H1 (cell line): ENCODE results near the gene RHBG. TPM values are rescaled to one million over a fixed set of nuclear protein-coding genes. Genes with fewer than 3 reads are reported as not detected.
"Not testable (repeated sequence)": the region's sequence is repeated elsewhere in the genome, so short reads cannot be mapped to it uniquely, and the experiment has no call there.

Experiments used
- CTCF ChIA-PET: fragments of 300-600 bp; sonication (Branson Sonifier 250); formaldehyde crosslinking; loops from one replicate; lab custom pipeline; 2021; ENCODE audit not compliant: partially characterized antibody; lab: Charles Lee
- POLR2A ChIA-PET: fragments of 300-600 bp; sonication (Branson Sonifier 250); formaldehyde crosslinking; loops from one replicate; lab custom pipeline; 2021; ENCODE audit warnings: inconsistent platforms; ENCODE audit not compliant: partially characterized antibody; lab: Charles Lee
- DNase-seq, 2 experiments: peaks; one replicate each; pipeline versions ENCODE4 v3.0.0 to v3.0.0-alpha.2; 2010 to 2022; ENCODE audit warnings: low spot score in 2 of 2, low read depth in 1 of 2, mixed read lengths in 1 of 2
- FAIRE-seq: peaks from 2 replicates; lab custom pipeline; 2011; peaks lifted over from hg19 to GRCh38; lab: Jason Lieb, UNC
- H2AFZ ChIP-seq: 2 replicates; pipeline ENCODE4 v1.8.1; 2012; ENCODE audit warnings: low read length, inconsistent platforms
- H2AK5ac ChIP-seq: 2 replicates; pipeline ENCODE4 v1.6.1; 2013; ENCODE audit warnings: low read depth, low read length
- H2BK120ac ChIP-seq: replicated peaks from 2 replicates; pipeline ENCODE3; 2013; ENCODE audit warnings: low read depth, low read length, inconsistent platforms
- H2BK12ac ChIP-seq: 2 replicates; pipeline ENCODE4 v1.6.1; 2013; ENCODE audit warnings: low read depth, low read length
- H2BK15ac ChIP-seq: 2 replicates; pipeline ENCODE4 v1.6.1; 2013; ENCODE audit warnings: low read length
- H2BK20ac ChIP-seq: 2 replicates; pipeline ENCODE4 v1.6.1; 2013; ENCODE audit warnings: low read length
- H2BK5ac ChIP-seq: 2 replicates; pipeline ENCODE4 v1.6.1; 2013; ENCODE audit warnings: low read depth, low read length
- H3K14ac ChIP-seq: 2 replicates; pipeline ENCODE4 v1.6.1; 2013; ENCODE audit warnings: inconsistent platforms; ENCODE audit not compliant: insufficient read length
- H3K18ac ChIP-seq: 2 replicates; pipeline ENCODE4 v1.6.1; 2013; ENCODE audit warnings: low read length; ENCODE audit errors: extremely low read depth
- H3K23ac ChIP-seq: 2 replicates; pipeline ENCODE4 v1.6.1; 2013; ENCODE audit warnings: inconsistent platforms; ENCODE audit not compliant: insufficient read length
- H3K23me2 ChIP-seq: 2 replicates; pipeline ENCODE4 v1.6.1; 2013; ENCODE audit warnings: low read depth, low read length
- H3K27ac ChIP-seq: 2 replicates; pipeline ENCODE4 v1.6.1; 2011; ENCODE audit warnings: low read depth, low read length, inconsistent platforms
- H3K27me3 ChIP-seq, 4 experiments: replicated peaks in 1 of 4; 1 replicate in 1 of 4; 2 replicates in 3 of 4; pipeline versions ENCODE4 v1.6.1 to v1.8.1; 2011 to 2013; ENCODE audit warnings: low read length in 3 of 4, mild to moderate bottlenecking in 3 of 4, inconsistent platforms in 2 of 4, mixed read lengths in 2 of 4, moderate library complexity in 1 of 4; ENCODE audit not compliant: control insufficient read depth in 3 of 4, insufficient read depth in 3 of 4; ENCODE audit errors: extremely low read depth in 1 of 4
- H3K36me3 ChIP-seq, 4 experiments: 2 replicates each; pipeline versions ENCODE4 v1.6.1 to v1.8.1; 2011 to 2013; ENCODE audit warnings: mild to moderate bottlenecking in 4 of 4, low read length in 3 of 4, moderate library complexity in 2 of 4, control low read depth in 1 of 4, inconsistent platforms in 1 of 4; ENCODE audit not compliant: insufficient read depth in 4 of 4, control insufficient read depth in 2 of 4
- H3K4ac ChIP-seq: replicated peaks from 2 replicates; pipeline ENCODE3; 2013; ENCODE audit warnings: low read length, low read depth, mixed read lengths, inconsistent platforms; ENCODE audit not compliant: insufficient read length
- H3K4me1 ChIP-seq, 4 experiments: replicated peaks in 1 of 4; 1 replicate in 1 of 4; 2 replicates in 3 of 4; pipeline versions ENCODE4 v1.6.1 to v1.8.1; 2011 to 2013; ENCODE audit warnings: low read length in 3 of 4, inconsistent platforms in 2 of 4, mixed read lengths in 1 of 4; ENCODE audit not compliant: insufficient read depth in 4 of 4, control insufficient read depth in 3 of 4
- H3K4me2 ChIP-seq, 2 experiments: 2 replicates each; pipeline versions ENCODE4 v1.6.1 to v1.8.1; 2011 to 2013; ENCODE audit warnings: low read depth in 2 of 2, low read length in 2 of 2, control low read depth in 1 of 2, inconsistent platforms in 1 of 2, mild to moderate bottlenecking in 1 of 2; ENCODE audit not compliant: insufficient read depth in 1 of 2
- H3K4me3 ChIP-seq, 4 experiments: fragments of 200-600, 300-600 bp in 1 of 4; sonication (generic), shearing (Covaris generic), sonication (Bioruptor Twin) in 1 of 4; 2 replicates each; pipeline versions ENCODE4 v1.5.1 to v1.8.1; 2011 to 2016; ENCODE audit warnings: low read length in 4 of 4, low read depth in 3 of 4, control low read depth in 2 of 4, inconsistent platforms in 2 of 4, mild to moderate bottlenecking in 2 of 4, mixed read lengths in 1 of 4, moderate library complexity in 1 of 4; ENCODE audit not compliant: insufficient read depth in 2 of 4; ENCODE audit errors: extremely low read depth in 1 of 4
- H3K56ac ChIP-seq: replicated peaks from 2 replicates; pipeline ENCODE3; 2013; ENCODE audit warnings: low read depth, mild to moderate bottlenecking, mixed read lengths, low read length, inconsistent platforms; ENCODE audit not compliant: insufficient read length
- H3K79me1 ChIP-seq: 2 replicates; pipeline ENCODE4 v1.6.1; 2013; ENCODE audit warnings: low read depth, low read length, control low read depth
- H3K79me2 ChIP-seq, 2 experiments: 2 replicates each; pipeline versions ENCODE4 v1.6.1 to v1.8.1; 2012 to 2013; ENCODE audit warnings: low read length in 2 of 2, mild to moderate bottlenecking in 2 of 2, inconsistent platforms in 1 of 2; ENCODE audit not compliant: insufficient read depth in 2 of 2, control insufficient read depth in 1 of 2
- H3K9ac ChIP-seq, 4 experiments: replicated peaks in 1 of 4; 1 replicate in 1 of 4; 2 replicates in 3 of 4; pipeline versions ENCODE4 v1.6.1 to v1.8.1; 2011 to 2013; ENCODE audit warnings: low read depth in 3 of 4, low read length in 3 of 4, control low read depth in 2 of 4, mild to moderate bottlenecking in 2 of 4, moderate library complexity in 2 of 4, inconsistent platforms in 1 of 4; ENCODE audit errors: extremely low read depth in 1 of 4
- H3K9me3 ChIP-seq, 2 experiments: 2 replicates each; pipeline versions ENCODE4 v1.6.1 to v1.8.1; 2012 to 2013; ENCODE audit warnings: mild to moderate bottlenecking in 2 of 2, moderate library complexity in 2 of 2, control low read depth in 1 of 2, inconsistent platforms in 1 of 2, low read depth in 1 of 2, low read length in 1 of 2, mixed read lengths in 1 of 2; ENCODE audit not compliant: insufficient read depth in 2 of 2
- H4K20me1 ChIP-seq, 2 experiments: replicated peaks in 1 of 2; 2 replicates each; pipeline versions ENCODE3 to v1.8.1; 2011 to 2013; ENCODE audit warnings: inconsistent platforms in 2 of 2, low read length in 2 of 2, mild to moderate bottlenecking in 1 of 2; ENCODE audit not compliant: insufficient read depth in 2 of 2, control insufficient read depth in 1 of 2
- H4K5ac ChIP-seq: 2 replicates; pipeline ENCODE4 v1.6.1; 2013; ENCODE audit warnings: low read length, low read depth, mixed read lengths, inconsistent platforms; ENCODE audit not compliant: insufficient read length
- H4K8ac ChIP-seq: 2 replicates; pipeline ENCODE4 v1.8.0; 2013; ENCODE audit warnings: mild to moderate bottlenecking, moderate library complexity, low read length, inconsistent platforms; ENCODE audit not compliant: insufficient read depth; ENCODE audit errors: extremely low read depth
- H4K91ac ChIP-seq: replicated peaks from 2 replicates; pipeline ENCODE3; 2013; ENCODE audit warnings: low read length, mixed read lengths, inconsistent platforms; ENCODE audit not compliant: insufficient read length
- POU5F1 ChIP-seq: IDR thresholded peaks from 2 replicates; pipeline ENCODE4 v1.6.1; 2011; ENCODE audit warnings: low read depth, mild to moderate bottlenecking, low read length, moderate library complexity
- SAP30 ChIP-seq: fragments of 300-600 bp; sonication (generic); IDR thresholded peaks from 2 replicates; pipeline ENCODE4 v1.7.1; 2012; ENCODE audit warnings: low read length, moderate library complexity, mild to moderate bottlenecking, inconsistent platforms; ENCODE audit not compliant: insufficient read depth, insufficient replicate concordance
- SUZ12 ChIP-seq: fragments of 200-600 bp; sonication (generic); IDR thresholded peaks from 2 replicates; pipeline ENCODE4 v1.6.1; 2012; ENCODE audit warnings: mild to moderate bottlenecking, inconsistent platforms, low read length, moderate library complexity, mixed read lengths
- WGBS, 2 experiments: shearing (Covaris generic) in 1 of 2; methylation state at CpG; one replicate each; pipeline versions ENCODE4 v1.1.6 to v1.1.7; 2013 to 2015; ENCODE audit warnings: low lambda C conversion rate in 2 of 2, mixed read lengths in 2 of 2, inconsistent platforms in 1 of 2, low coverage in 1 of 2, missing lambda C conversion rate in 1 of 2; ENCODE audit not compliant: insufficient replicate concordance in 2 of 2, insufficient coverage in 1 of 2, insufficient read length in 1 of 2; ENCODE audit errors: extremely low coverage in 1 of 2, missing lambda C conversion rate in 1 of 2; 5-methylcytosine and 5-hydroxymethylcytosine counted together
- polyA plus RNA-seq, 7 experiments: library from polyadenylated mRNA; depleted of rRNA in 3 of 7; stranded (reverse) in 5 of 7; unstranded in 2 of 7; fragments of >200 nt in 5 of 7; fragments of 200-250 nt in 2 of 7; gene quantifications; 1 replicate in 5 of 7; 2 replicates in 1 of 7; 4 replicates in 1 of 7; pipeline versions ENCODE4 v1.2.1 to v1.2.3, GENCODE V29; 2011 to 2013; ENCODE audit warnings: missing spikeins in 2 of 7, mixed read lengths in 2 of 7
- total RNA-seq: library from RNA; stranded (reverse); fragmentation: NEBNext Ultra II Directional; extraction: Animal tissue kit (Norgen Biotek cat#: 25700); gene quantifications from 2 replicates; pipeline ENCODE4 v1.2.1, GENCODE V29; 2021

Gene RHBG
- total and polyA plus RNA-seq, 2 of the 8 experiments (the other 6 are each of a cell fraction or from before 2014, with no cell fraction given) = 2.6 to 2.7 TPM

DNA sequence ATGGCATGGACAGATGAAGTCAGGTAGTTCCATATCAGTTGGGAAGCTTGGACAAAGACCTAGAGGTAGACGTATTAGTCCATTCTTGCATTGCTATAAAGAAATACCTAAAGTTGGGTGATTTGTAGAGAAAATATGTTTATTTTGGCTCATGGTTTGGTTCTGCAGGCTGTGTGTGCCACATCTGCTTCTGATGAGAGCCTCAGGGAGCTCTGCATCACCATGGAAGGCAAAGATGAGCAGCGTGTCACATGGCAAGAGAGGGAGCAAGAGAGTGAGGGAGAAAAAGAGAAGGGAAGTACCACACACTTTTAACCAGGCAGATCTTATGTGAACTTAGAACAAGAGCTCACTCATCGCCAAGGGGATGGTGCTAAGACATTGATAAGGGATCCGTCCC lies 21.7 kb upstream of the RHBG start (continued):
- TF ChIP-seq SAP30 = no peak
- no peak for TF ChIP-seq SUZ12
- TF ChIP-seq POU5F1 = no peak

DNA sequence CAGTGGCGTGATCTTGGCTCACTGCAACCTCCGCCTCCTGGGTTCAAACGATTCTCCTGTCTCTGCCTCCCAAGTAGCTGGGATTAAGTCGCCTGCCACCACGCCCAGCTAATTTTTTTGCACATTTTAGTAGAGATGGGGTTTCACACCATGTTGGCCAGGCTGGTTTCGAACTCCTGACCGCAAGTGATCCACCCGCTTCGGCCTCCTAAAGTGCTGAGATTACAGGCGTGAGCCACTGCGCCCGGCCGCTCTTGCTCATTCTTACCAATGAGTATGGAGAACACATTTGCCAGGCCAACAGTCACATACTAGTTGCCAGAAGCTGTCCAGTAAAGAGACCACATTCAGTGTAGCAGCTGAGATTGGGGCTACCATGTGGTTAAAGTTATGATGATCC lies 16.5 kb upstream of the RHBG start:
- H3K4me1 ChIP-seq, H2AK5ac ChIP-seq, H2BK120ac ChIP-seq, H3K36me3 ChIP-seq, H3K14ac ChIP-seq, H3K4me2 ChIP-seq, H4K20me1 ChIP-seq, H3K18ac ChIP-seq, H3K4ac ChIP-seq, H4K8ac ChIP-seq, H3K4me3 ChIP-seq, H3K23me2 ChIP-seq, POLR2A ChIA-PET, H4K5ac ChIP-seq, H2BK5ac ChIP-seq, FAIRE-seq, H3K79me1 ChIP-seq, H3K9me3 ChIP-seq, H3K9ac ChIP-seq, H3K23ac ChIP-seq, H3K79me2 ChIP-seq, H3K27ac ChIP-seq, H3K27me3 ChIP-seq, H2BK20ac ChIP-seq, H4K91ac ChIP-seq, H3K56ac ChIP-seq, H2BK12ac ChIP-seq, DNase-seq, H2AFZ ChIP-seq, H2BK15ac ChIP-seq: not testable (repeated sequence)
- CTCF ChIA-PET = interaction anchor here (0.7 to 2.1 kb wide), 5 partner anchors 10 to 57 kb away, joined by 3 to 6 read pairs (median 4); no protein-coding TSS in a partner anchor
- 94% methylated on average over 13 of the region's 13 CpGs; no CpG with 5 or more reads in 1 of the 2 experiments for WGBS, 2 experiments
